Spleen (tissue), 11 donors: ENCODE data around the gene NAT10. TPM values are rescaled to one million over a fixed set of nuclear protein-coding genes. Genes with fewer than 3 reads are reported as not detected.

Experiments
- DNase-seq: peaks from one replicate; pipeline ENCODE4 v3.0.0-alpha.2; 2020
- H3K27ac ChIP-seq, 8 donors: fragments of 200-600 bp; sonication (generic) in 7 of 8; 1 replicate in 4 of 8; 2 replicates in 4 of 8; pipeline versions ENCODE4 v1.5.0 to v1.8.0; 2016 to 2021; ENCODE audit warnings: inconsistent platforms in 4 of 8, mild to moderate bottlenecking in 4 of 8, moderate library complexity in 1 of 8
- H3K27me3 ChIP-seq, 7 donors: fragments of 200-600 bp; sonication (generic) in 6 of 7; replicated peaks in 1 of 7; 1 replicate in 4 of 7; 2 replicates in 3 of 7; pipeline versions ENCODE4 v1.5.0 to v1.8.0; 2016 to 2021; ENCODE audit warnings: inconsistent platforms in 3 of 7, mild to moderate bottlenecking in 1 of 7
- H3K36me3 ChIP-seq, 6 donors: fragments of 200-600 bp; sonication (generic) in 5 of 6; 1 replicate in 4 of 6; 2 replicates in 2 of 6; pipeline versions ENCODE4 v1.5.0 to v1.8.0; 2016 to 2021; ENCODE audit warnings: inconsistent platforms in 2 of 6
- H3K4me1 ChIP-seq, 6 donors: fragments of 200-600 bp; sonication (generic) in 5 of 6; 1 replicate in 3 of 6; 2 replicates in 3 of 6; pipeline versions ENCODE4 v1.5.0 to v1.8.0; 2016 to 2021; ENCODE audit warnings: inconsistent platforms in 3 of 6
- H3K4me3 ChIP-seq, 8 donors: fragments of 200-600 bp; sonication (generic) in 7 of 8; 1 replicate in 4 of 8; 2 replicates in 4 of 8; pipeline versions ENCODE4 v1.5.0 to v1.8.0; 2016 to 2021; ENCODE audit warnings: inconsistent platforms in 4 of 8, mild to moderate bottlenecking in 4 of 8, moderate library complexity in 2 of 8
- H3K9me3 ChIP-seq, 8 donors: fragments of 200-600 bp; sonication (generic) in 7 of 8; 1 replicate in 4 of 8; 2 replicates in 4 of 8; pipeline versions ENCODE4 v1.5.0 to v1.8.0; 2016 to 2021; ENCODE audit warnings: inconsistent platforms in 4 of 8
- CTCF ChIP-seq, 11 experiments: fragments of 200-600 bp in 7 of 11; fragments of 450-650 bp in 4 of 11; sonication (generic) in 4 of 11; IDR thresholded peaks in 8 of 11; conservative IDR thresholded peaks in 3 of 11; 1 replicate in 7 of 11; 2 replicates in 4 of 11; pipeline versions ENCODE4 v1.4.0 to v1.8.0; 2016 to 2021; ENCODE audit warnings: antibody characterized with exemption in 11 of 11, inconsistent platforms in 4 of 11, mild to moderate bottlenecking in 1 of 11
- POLR2A ChIP-seq, 3 donors: fragments of 450-650 bp; IDR thresholded peaks; one replicate each; pipeline ENCODE4 v1.5.1; 2017; ENCODE audit warnings: antibody characterized with exemption in 3 of 3, mild to moderate bottlenecking in 1 of 3
- POLR2AphosphoS5 ChIP-seq, 3 donors: sonication (generic); formaldehyde crosslinking; IDR thresholded peaks; one replicate each; pipeline ENCODE4 v1.5.1; 2017; ENCODE audit warnings: antibody characterized with exemption in 3 of 3
- WGBS, 5 donors: extraction: QIAGEN DNeasy Blood & Tissue Kit in 3 of 5; methylation state at CpG; one replicate each; pipeline versions ENCODE4 v1.1.5 to v1.1.7; 2013 to 2018; 5-methylcytosine and 5-hydroxymethylcytosine counted together
- intact Hi-C: fragments of 100-400 bp; cut with DNase I; formaldehyde crosslinking; loops from one replicate; pipeline ENCODE4 v1.15.0; 2023; ENCODE audit warnings: low total_unique reads
- polyA plus RNA-seq, 3 donors: library from polyadenylated mRNA; stranded (reverse); fragments of 200-250 nt; gene quantifications; one replicate each; pipeline ENCODE4 v1.2.1, GENCODE V29; 2013
- total RNA-seq, 7 donors: library from RNA; depleted of rRNA in 3 of 7; stranded (reverse); fragments of >200 nt in 3 of 7; fragmentation: NEBNext Ultra II Directional in 4 of 7; extraction: Animal tissue kit (Norgen Biotek cat#: 25700) in 4 of 7; gene quantifications; one replicate each; pipeline versions ENCODE4 v1.1.0 to v1.2.1, GENCODE V29; 2016 to 2021
- donor health status: healthy with polysubstance abuse.
- donor health status: DM: no; HTN: no; CAD: no; lungs with moderate emphysema.
- donor health status: DM: no; HTN: no; CAD: no.
- donor health status: Bipolar disorder and iron deficiency.
- donor health status: healthy.
- donor health status: DM: no; HTN: no; CAD: no.
- donor health status: DM: yes; HTN: yes; CAD: no.

Gene NAT10
- total and polyA plus RNA-seq, 10 donors, result 27.6 to 64.5 (median 38.3) TPM

DNA sequence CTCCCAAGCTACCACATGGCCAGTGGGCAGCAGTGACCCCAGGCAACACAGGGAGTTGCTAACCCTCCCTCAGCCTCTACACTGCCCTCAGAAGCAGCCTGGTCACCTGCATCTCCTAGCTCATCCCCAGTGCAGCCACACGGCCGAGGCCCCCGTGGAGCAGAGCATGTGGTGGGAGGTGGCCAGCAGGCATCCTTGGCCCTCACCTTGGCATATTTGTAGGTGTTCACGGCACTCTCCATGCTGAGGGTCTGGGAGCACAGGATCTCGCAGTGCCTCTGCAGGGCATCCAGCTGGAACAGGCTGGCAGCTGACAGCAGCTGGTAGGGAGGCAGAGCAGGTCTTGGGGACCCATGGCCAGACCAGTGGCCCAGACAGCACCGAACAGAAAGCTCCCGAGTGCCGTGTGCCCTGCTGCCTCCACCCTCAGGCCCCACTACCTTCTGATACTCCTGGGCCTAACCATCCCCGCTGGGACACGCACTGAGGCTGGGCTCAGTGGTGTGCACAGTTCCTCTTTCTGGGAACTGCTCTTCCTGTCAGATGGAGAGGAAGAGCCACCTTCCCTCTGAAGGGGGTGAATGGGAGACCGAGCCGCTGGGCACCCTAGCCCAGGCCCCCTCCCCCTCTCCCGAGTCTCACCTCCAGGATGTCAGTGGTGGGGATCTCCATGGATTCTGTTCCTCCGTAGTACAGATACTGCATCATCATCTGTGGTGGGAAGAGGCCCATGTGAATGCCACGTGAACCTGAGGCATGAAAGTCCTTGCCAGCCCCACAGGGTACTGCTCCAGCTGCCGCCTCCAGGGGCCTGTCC, 48.8 kb downstream of the NAT10 start:
- Histone ChIP-seq H3K4me1 (peaks cover 0 to 46% (median 16%) of the 10 kb centered on the region in 6 donors), H3K9me3 (no peaks in the 10 kb centered on the region), H3K27me3 (no peaks in the 10 kb centered on the region), H3K36me3 (peaks cover 0 to 92% (median 12%) of the 10 kb centered on the region in 6 donors), H3K4me3 (no peak overlapping the region), H3K27ac (peak overlapping the region in 3 of 8 donors; percentile 5 to 29 (median 13))
- DNase-seq, result no peak
- intact Hi-C loops, result no loop called here
- WGBS, 5 donors, result 36 to 60% (median 49%) methylated on average over 8 to 16 of the region's 16 CpGs
- TF ChIP-seq CTCF (IDR thresholded peaks at IDR 0.05 in 8 of 11, conservative IDR thresholded peaks at IDR 0.05 in 3 of 11) (no peak), POLR2AphosphoS5 (IDR thresholded peaks at IDR 0.05) (peak; percentile 42 to 60 (median 44))

- H3K27ac ChIP-seq, result no peak overlapping the region
- 90 to 94% (median 92%) methylated on average over 14 to 15 of the region's 15 CpGs for WGBS, 5 donors
- no peaks in the 10 kb centered on the region for H3K27me3 ChIP-seq
- no peak overlapping the region for H3K4me3 ChIP-seq
- peaks cover 0 to 38% (median 15%) of the 10 kb centered on the region in 6 donors for H3K4me1 ChIP-seq
- intact Hi-C loops, result no loop called here
- TF ChIP-seq CTCF (IDR thresholded peaks at IDR 0.05 in 8 of 11, conservative IDR thresholded peaks at IDR 0.05 in 3 of 11) (no peak), POLR2A (IDR thresholded peaks at IDR 0.05) (no peak), POLR2AphosphoS5 (IDR thresholded peaks at IDR 0.05) (no peak)
- H3K36me3 ChIP-seq, result peaks cover 0 to 92% (median 7%) of the 10 kb centered on the region in 6 donors
- no peak for DNase-seq
- no peaks in the 10 kb centered on the region for H3K9me3 ChIP-seq
Observed at GRCh38 chr11:34155057-34155756, 49.8 kb downstream of the NAT10 start.

- H3K4me1 ChIP-seq, result peaks cover 0 to 33% (median 14%) of the 10 kb centered on the region in 6 donors
- no peak for DNase-seq
- H3K27me3 ChIP-seq, result no peaks in the 10 kb centered on the region
- no peak overlapping the region for H3K27ac ChIP-seq
- H3K9me3 ChIP-seq, result no peaks in the 10 kb centered on the region
- H3K36me3 ChIP-seq, result peaks cover 0 to 88% (median 4%) of the 10 kb centered on the region in 6 donors
- intact Hi-C loops, result no loop called here
- TF ChIP-seq POLR2A (IDR thresholded peaks at IDR 0.05) (no peak), POLR2AphosphoS5 (IDR thresholded peaks at IDR 0.05) (peak in 1 of 3 donors; percentile 17)
- 78 to 100% (median 93%) methylated on average over 2 of the region's 2 CpGs for WGBS, 5 donors
- no peak overlapping the region for H3K4me3 ChIP-seq
Observed at GRCh38 chr11:34155757-34156062, 50.3 kb downstream of the NAT10 start.

DNA sequence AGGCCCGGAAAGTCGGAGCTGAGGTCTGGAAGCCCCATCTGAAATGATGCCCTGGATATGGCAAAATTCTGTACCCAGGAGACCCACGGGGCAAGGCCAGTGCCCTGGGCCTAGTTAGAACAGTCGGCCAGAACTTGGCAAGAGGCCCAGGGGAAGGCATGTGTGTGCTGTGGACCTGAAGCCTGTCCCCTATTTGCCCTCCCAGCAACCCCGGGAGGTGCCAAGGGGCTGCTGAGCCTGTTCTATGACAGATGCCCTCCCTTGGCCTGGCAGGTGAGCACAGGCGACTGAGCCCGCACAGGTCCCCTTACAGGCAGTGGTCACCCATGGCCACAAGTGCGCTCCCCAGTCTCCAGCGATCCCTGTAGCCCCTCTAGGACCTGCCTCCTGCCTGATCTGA, 51.7 kb downstream of the NAT10 start:
- no peak for DNase-seq
- Histone ChIP-seq H3K4me3 (no peak overlapping the region), H3K4me1 (peaks cover 0 to 27% (median 11%) of the 10 kb centered on the region in 6 donors), H3K9me3 (no peaks in the 10 kb centered on the region), H3K27me3 (no peaks in the 10 kb centered on the region), H3K36me3 (peaks cover 0 to 76% (median 4%) of the 10 kb centered on the region in 6 donors), H3K27ac (no peak overlapping the region)
- WGBS, 5 donors, result 89 to 97% (median 91%) methylated on average over 3 to 9 of the region's 9 CpGs
- intact Hi-C loops, result no loop called here
- TF ChIP-seq CTCF (IDR thresholded peaks at IDR 0.05 in 8 of 11, conservative IDR thresholded peaks at IDR 0.05 in 3 of 11), result no peak
- no peak for TF ChIP-seq POLR2A (IDR thresholded peaks at IDR 0.05)
- TF ChIP-seq POLR2AphosphoS5 (IDR thresholded peaks at IDR 0.05), result no peak
